ENCODE measurements around the gene MAP1LC3C. TPM values are rescaled to one million over a fixed set of nuclear protein-coding genes. Genes with fewer than 3 reads are reported as not detected.

MAP1LC3C gene
- total and polyA plus RNA-seq, 2 experiments from 2014 or later = 0.27 to 0.45 TPM

DNA sequence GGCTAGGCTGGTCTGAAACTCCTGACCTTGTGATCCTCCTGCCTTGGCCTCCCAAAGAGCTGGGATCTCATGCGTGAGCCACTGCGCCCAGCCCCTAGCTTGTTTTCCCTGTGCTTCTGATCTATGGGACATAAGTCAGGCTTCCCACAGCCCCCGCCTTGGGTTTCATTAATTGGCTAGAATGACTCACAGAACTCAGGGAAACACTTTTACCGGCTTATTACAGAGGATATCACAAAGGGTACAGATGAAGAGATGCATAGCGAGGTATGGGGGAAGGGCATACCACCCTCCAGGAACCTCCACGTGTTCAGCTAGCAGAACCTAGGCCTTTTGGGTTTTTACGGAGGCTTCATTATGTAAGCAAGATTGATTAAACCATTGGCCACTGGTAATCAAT lies 1.5 kb upstream of the MAP1LC3C start:
- H3K36me3 ChIP-seq (replicated peaks; ENCODE audit: insufficient read depth, low read depth) = no peaks in the 10 kb centered on the region
- DNase-seq (ENCODE audit: low spot score) = no peak
- WGBS (ENCODE audit: low lambda C conversion rate, missing lambda C conversion rate) = 89% methylated on average over 7 of the region's 7 CpGs
- no peak overlapping the region for H2AFZ ChIP-seq
- no peaks in the 10 kb centered on the region for H3K79me2 ChIP-seq
- H3K4me3 ChIP-seq = no peak overlapping the region
- H3K27ac ChIP-seq = no peak overlapping the region
- H3K4me2 ChIP-seq = no peak overlapping the region
- no peak for TF ChIP-seq EZH2 (IDR thresholded peaks at IDR 0.05; ENCODE audit: borderline replicate concordance)
- no peak for TF ChIP-seq EZH2phosphoT487 (IDR thresholded peaks at IDR 0.05; ENCODE audit: low read depth, severe bottlenecking, unreplicated experiment)
- TF ChIP-seq, protein P1, sequence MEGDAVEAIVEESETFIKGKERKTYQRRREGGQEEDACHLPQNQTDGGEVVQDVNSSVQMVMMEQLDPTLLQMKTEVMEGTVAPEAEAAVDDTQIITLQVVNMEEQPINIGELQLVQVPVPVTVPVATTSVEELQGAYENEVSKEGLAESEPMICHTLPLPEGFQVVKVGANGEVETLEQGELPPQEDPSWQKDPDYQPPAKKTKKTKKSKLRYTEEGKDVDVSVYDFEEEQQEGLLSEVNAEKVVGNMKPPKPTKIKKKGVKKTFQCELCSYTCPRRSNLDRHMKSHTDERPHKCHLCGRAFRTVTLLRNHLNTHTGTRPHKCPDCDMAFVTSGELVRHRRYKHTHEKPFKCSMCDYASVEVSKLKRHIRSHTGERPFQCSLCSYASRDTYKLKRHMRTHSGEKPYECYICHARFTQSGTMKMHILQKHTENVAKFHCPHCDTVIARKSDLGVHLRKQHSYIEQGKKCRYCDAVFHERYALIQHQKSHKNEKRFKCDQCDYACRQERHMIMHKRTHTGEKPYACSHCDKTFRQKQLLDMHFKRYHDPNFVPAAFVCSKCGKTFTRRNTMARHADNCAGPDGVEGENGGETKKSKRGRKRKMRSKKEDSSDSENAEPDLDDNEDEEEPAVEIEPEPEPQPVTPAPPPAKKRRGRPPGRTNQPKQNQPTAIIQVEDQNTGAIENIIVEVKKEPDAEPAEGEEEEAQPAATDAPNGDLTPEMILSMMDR (IDR thresholded peaks at IDR 0.05; ENCODE audit: poor library complexity) = no peak
- no peaks in the 10 kb centered on the region for H4K20me1 ChIP-seq (ENCODE audit: insufficient read depth, poor library complexity, severe bottlenecking)
- H3K4me1 ChIP-seq (ENCODE audit: insufficient read depth) = peaks cover 7% of the 10 kb centered on the region
- no peaks in the 10 kb centered on the region for H3K9me2 ChIP-seq (replicated peaks; ENCODE audit: insufficient read depth)
- no peaks in the 10 kb centered on the region for H3K27me3 ChIP-seq
- no peaks in the 10 kb centered on the region for H3K9me3 ChIP-seq (ENCODE audit: low read depth)

DNA sequence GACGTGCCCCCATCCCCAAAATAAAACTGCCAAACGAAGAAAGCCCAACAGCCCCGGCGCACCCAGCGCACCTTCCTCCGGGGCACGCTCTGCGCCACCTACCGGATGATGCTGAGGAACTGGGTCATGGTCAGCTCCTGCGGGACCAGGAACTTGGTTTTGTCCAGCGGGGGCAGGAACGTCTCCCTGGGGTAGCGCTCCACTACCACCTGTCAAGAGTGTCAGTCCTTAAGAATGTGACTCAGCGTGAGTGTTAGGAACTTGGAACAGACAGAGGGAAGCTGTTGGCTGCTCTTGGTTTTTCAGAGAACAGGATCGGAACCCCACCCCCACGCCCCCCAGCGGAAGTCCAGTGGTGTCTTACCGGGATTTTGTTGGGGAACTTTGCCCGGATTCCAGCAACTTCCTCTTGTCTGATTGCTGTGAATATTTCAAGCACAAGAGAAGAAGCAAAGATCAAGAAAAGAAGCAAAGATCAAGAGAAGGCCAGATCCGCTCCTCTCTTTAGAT lies 431 bp downstream of the MAP1LC3C start:
- peak overlapping the region; percentile 17 for H3K27ac ChIP-seq
- TF ChIP-seq, protein P1 (IDR thresholded peaks at IDR 0.05; ENCODE audit: poor library complexity) = peak; percentile 80
- no peak for TF ChIP-seq EZH2 (IDR thresholded peaks at IDR 0.05; ENCODE audit: borderline replicate concordance)
- peak overlapping the region; percentile 61 for H2AFZ ChIP-seq
- H3K4me3 ChIP-seq = no peak overlapping the region
- H3K4me1 ChIP-seq (ENCODE audit: insufficient read depth) = peaks cover 7% of the 10 kb centered on the region
- H4K20me1 ChIP-seq (ENCODE audit: insufficient read depth, poor library complexity, severe bottlenecking) = no peaks in the 10 kb centered on the region
- no peaks in the 10 kb centered on the region for H3K9me2 ChIP-seq (replicated peaks; ENCODE audit: insufficient read depth)
- H3K36me3 ChIP-seq (replicated peaks; ENCODE audit: insufficient read depth, low read depth) = no peaks in the 10 kb centered on the region
- H3K79me2 ChIP-seq = no peaks in the 10 kb centered on the region
- no peaks in the 10 kb centered on the region for H3K9me3 ChIP-seq (ENCODE audit: low read depth)
- no peaks in the 10 kb centered on the region for H3K27me3 ChIP-seq
- 11% methylated on average over 20 of the region's 20 CpGs for WGBS (ENCODE audit: low lambda C conversion rate, missing lambda C conversion rate)
- peak overlapping the region; percentile 69 for H3K4me2 ChIP-seq
- peak; percentile 77 for DNase-seq (ENCODE audit: low spot score)

DNA sequence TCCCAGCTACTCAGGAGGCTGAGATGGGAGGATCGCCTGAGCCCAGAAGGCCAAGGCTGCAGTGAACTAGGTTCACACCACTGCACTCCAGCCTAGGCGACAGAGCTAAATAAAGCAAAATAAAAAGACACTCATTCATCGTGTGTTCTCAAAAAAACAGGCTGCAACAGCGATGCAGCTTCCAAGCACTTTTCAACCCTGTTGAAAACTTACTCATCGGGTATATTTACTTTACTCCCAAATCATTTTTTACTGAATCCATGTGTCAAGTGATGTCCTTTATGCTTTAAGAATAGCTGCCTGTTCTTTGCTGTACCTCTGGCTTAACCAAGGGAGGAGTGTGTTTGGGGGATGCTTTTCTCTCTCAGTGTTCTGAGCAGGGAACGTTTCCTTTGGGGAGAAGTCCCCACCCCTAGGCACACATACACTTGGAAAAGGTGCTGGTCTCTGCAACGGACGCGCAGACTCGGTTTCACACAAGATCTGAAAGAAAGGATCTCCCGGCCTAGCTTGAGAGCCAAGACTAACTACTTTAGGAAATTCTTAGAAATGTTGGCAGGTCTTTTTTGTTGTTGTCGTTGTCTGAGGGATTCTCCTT lies 1.4 kb downstream of the MAP1LC3C start:
- Histone ChIP-seq H4K20me1 (ENCODE audit: insufficient read depth, poor library complexity, severe bottlenecking) (no peaks in the 10 kb centered on the region), H3K79me2 (no peaks in the 10 kb centered on the region), H3K9me3 (ENCODE audit: low read depth) (no peaks in the 10 kb centered on the region), H2AFZ (no peak overlapping the region), H3K4me3 (no peak overlapping the region), H3K27me3 (no peaks in the 10 kb centered on the region), H3K27ac (no peak overlapping the region), H3K36me3 (replicated peaks; ENCODE audit: insufficient read depth, low read depth) (no peaks in the 10 kb centered on the region), H3K4me2 (no peak overlapping the region), H3K9me2 (replicated peaks; ENCODE audit: insufficient read depth) (no peaks in the 10 kb centered on the region), H3K4me1 (ENCODE audit: insufficient read depth) (peaks cover 7% of the 10 kb centered on the region)
- TF ChIP-seq, protein P1 (IDR thresholded peaks at IDR 0.05; ENCODE audit: poor library complexity) = no peak
- TF ChIP-seq EZH2 (IDR thresholded peaks at IDR 0.05; ENCODE audit: borderline replicate concordance) (no peak), EZH2phosphoT487 (IDR thresholded peaks at IDR 0.05; ENCODE audit: low read depth, severe bottlenecking, unreplicated experiment) (no peak)
- DNase-seq (ENCODE audit: low spot score) = no peak
- WGBS (ENCODE audit: low lambda C conversion rate, missing lambda C conversion rate) = 92% methylated on average over 12 of the region's 12 CpGs

Measured in hepatocyte (in vitro differentiated cells).